Trophoblast cell (in vitro differentiated cells and primary cell): ENCODE results near the gene ZNF337.
"Not testable (repeated sequence)": the region's sequence is repeated elsewhere in the genome, so short reads cannot be mapped to it uniquely, and the experiment has no call there.

Experiments
- DNase-seq, 2 donors: peaks; one replicate each; pipeline ENCODE4 v3.0.0-alpha.2; 2016
- H2AFZ ChIP-seq: 2 replicates; pipeline ENCODE4 v1.6.1; 2013; ENCODE audit warnings: low read length, moderate library complexity, mild to moderate bottlenecking; ENCODE audit not compliant: insufficient read depth, poor library complexity
- H2AK5ac ChIP-seq: 2 replicates; pipeline ENCODE4 v1.6.1; 2013; ENCODE audit warnings: mild to moderate bottlenecking, low read length
- H2BK120ac ChIP-seq: 2 replicates; pipeline ENCODE4 v1.6.1; 2013; ENCODE audit warnings: low read length, mild to moderate bottlenecking, moderate library complexity; ENCODE audit not compliant: insufficient read depth, poor library complexity
- H2BK12ac ChIP-seq: 2 replicates; pipeline ENCODE4 v1.6.1; 2013; ENCODE audit warnings: mild to moderate bottlenecking, low read length, moderate library complexity
- H2BK5ac ChIP-seq: 2 replicates; pipeline ENCODE4 v1.6.1; 2013; ENCODE audit warnings: low read length, low read depth, moderate library complexity, mild to moderate bottlenecking; ENCODE audit not compliant: poor library complexity
- H3K14ac ChIP-seq: 2 replicates; pipeline ENCODE4 v1.6.1; 2013; ENCODE audit warnings: mild to moderate bottlenecking, low read length
- H3K18ac ChIP-seq: 2 replicates; pipeline ENCODE4 v1.6.1; 2013; ENCODE audit warnings: mild to moderate bottlenecking, low read length
- H3K23ac ChIP-seq: 2 replicates; pipeline ENCODE4 v1.6.1; 2013; ENCODE audit warnings: low read length
- H3K27ac ChIP-seq: 2 replicates; pipeline ENCODE4 v1.5.1; 2013; ENCODE audit warnings: low read depth, mild to moderate bottlenecking, inconsistent platforms, low read length, moderate library complexity
- H3K27me3 ChIP-seq: 2 replicates; pipeline ENCODE4 v1.6.1; 2013; ENCODE audit warnings: inconsistent platforms, mild to moderate bottlenecking, low read length, moderate library complexity; ENCODE audit not compliant: insufficient read depth
- H3K36me3 ChIP-seq, 2 experiments: 1 replicate in 1 of 2; 2 replicates in 1 of 2; pipeline ENCODE4 v1.6.1; 2013; ENCODE audit warnings: low read length in 2 of 2, mild to moderate bottlenecking in 2 of 2, moderate library complexity in 1 of 2; ENCODE audit not compliant: insufficient read depth in 2 of 2, control insufficient read depth in 1 of 2
- H3K4ac ChIP-seq: 2 replicates; pipeline ENCODE4 v1.6.1; 2013; ENCODE audit warnings: low read depth, mild to moderate bottlenecking, low read length, moderate library complexity
- H3K4me1 ChIP-seq, 2 experiments: 1 replicate in 1 of 2; 2 replicates in 1 of 2; pipeline ENCODE4 v1.6.1; 2013; ENCODE audit warnings: low read length in 2 of 2, mild to moderate bottlenecking in 2 of 2, moderate library complexity in 1 of 2; ENCODE audit not compliant: insufficient read depth in 2 of 2, control insufficient read depth in 1 of 2
- H3K4me2 ChIP-seq: 2 replicates; pipeline ENCODE4 v1.6.1; 2013; ENCODE audit warnings: inconsistent platforms, mild to moderate bottlenecking, low read length, moderate library complexity
- H3K4me3 ChIP-seq: 2 replicates; pipeline ENCODE4 v1.5.1; 2013; ENCODE audit warnings: mild to moderate bottlenecking, low read depth, low read length, inconsistent platforms
- H3K79me1 ChIP-seq: one replicate; pipeline ENCODE4 v1.6.1; 2013; ENCODE audit warnings: low read length
- H3K79me2 ChIP-seq: 2 replicates; pipeline ENCODE4 v1.6.1; 2013; ENCODE audit warnings: low read length, mild to moderate bottlenecking; ENCODE audit not compliant: control insufficient read depth, insufficient read depth, poor library complexity
- H3K9ac ChIP-seq: 2 replicates; pipeline ENCODE4 v1.6.1; 2013; ENCODE audit warnings: mild to moderate bottlenecking, low read length
- H3K9me3 ChIP-seq: 2 replicates; pipeline ENCODE4 v1.6.1; 2013; ENCODE audit warnings: low read depth, mild to moderate bottlenecking, control low read depth, inconsistent platforms, low read length; ENCODE audit not compliant: insufficient read depth
- H4K12ac ChIP-seq: 2 replicates; pipeline ENCODE4 v1.6.1; 2013; ENCODE audit warnings: low read depth, mild to moderate bottlenecking, low read length, moderate library complexity
- H4K8ac ChIP-seq: 2 replicates; pipeline ENCODE4 v1.6.1; 2013; ENCODE audit warnings: low read depth, mild to moderate bottlenecking, low read length, moderate library complexity
- H4K91ac ChIP-seq: one replicate; pipeline ENCODE4 v1.6.1; 2013; ENCODE audit warnings: low read depth, mild to moderate bottlenecking, low read length, moderate library complexity
- WGBS: extraction: QIAGEN DNeasy Blood & Tissue Kit; methylation state at CpG from one replicate; pipeline ENCODE4 v1.1.7; 2013; ENCODE audit warnings: missing lambda C conversion rate; ENCODE audit not compliant: insufficient read length, insufficient coverage; ENCODE audit errors: extremely low coverage; 5-methylcytosine and 5-hydroxymethylcytosine counted together

Gene ZNF337

GRCh38 chr20:25637247-25637646 is 59.4 kb downstream of the ZNF337 start:
- no peak overlapping the region for H2AFZ ChIP-seq
- H3K9ac ChIP-seq, result no peak overlapping the region
- no peak overlapping the region for H4K8ac ChIP-seq
- H3K18ac ChIP-seq, result no peak overlapping the region
- no peaks in the 10 kb centered on the region for H3K79me1 ChIP-seq
- no peak overlapping the region for H3K4me2 ChIP-seq
- no peak overlapping the region for H2BK12ac ChIP-seq
- DNase-seq, result no peak
- H3K27me3 ChIP-seq, result no peaks in the 10 kb centered on the region
- no peaks in the 10 kb centered on the region for H3K79me2 ChIP-seq
- H4K91ac ChIP-seq, result no peak overlapping the region
- WGBS, result no CpG with 5 or more reads among the region's 2 CpGs
- H2AK5ac ChIP-seq, result no peak overlapping the region
- H4K12ac ChIP-seq, result no peak overlapping the region
- H3K4ac ChIP-seq, result no peak overlapping the region
- H2BK120ac ChIP-seq, result no peak overlapping the region
- H3K27ac ChIP-seq, result no peak overlapping the region
- H3K23ac ChIP-seq, result no peak overlapping the region
- H3K4me3 ChIP-seq, result no peak overlapping the region
- no peaks in the 10 kb centered on the region for H3K36me3 ChIP-seq
- no peaks in the 10 kb centered on the region for H3K9me3 ChIP-seq
- H3K14ac ChIP-seq, result no peak overlapping the region
- H2BK5ac ChIP-seq, result no peak overlapping the region
- H3K4me1 ChIP-seq, result no peaks in the 10 kb centered on the region

- Histone ChIP-seq H3K79me1 (no peaks in the 10 kb centered on the region), H2BK12ac (no peak overlapping the region), H2AFZ (no peak overlapping the region), H3K9ac (no peak overlapping the region), H2AK5ac (no peak overlapping the region), H3K4me1 (no peaks in the 10 kb centered on the region), H3K14ac (no peak overlapping the region), H3K18ac (no peak overlapping the region), H4K8ac (no peak overlapping the region), H4K91ac (no peak overlapping the region), H3K4ac (no peak overlapping the region), H4K12ac (no peak overlapping the region), H2BK5ac (no peak overlapping the region), H3K36me3 (no peaks in the 10 kb centered on the region), H3K4me2 (no peak overlapping the region), H3K27me3 (no peaks in the 10 kb centered on the region), H3K9me3 (no peaks in the 10 kb centered on the region), H3K23ac (no peak overlapping the region), H3K27ac (no peak overlapping the region), H3K4me3 (no peak overlapping the region), H3K79me2 (no peaks in the 10 kb centered on the region), H2BK120ac (no peak overlapping the region)
- DNase-seq, result no peak
- no CpG with 5 or more reads among the region's 5 CpGs for WGBS
Observed at GRCh38 chr20:25632940-25633790, 63.5 kb downstream of the ZNF337 start.

- H4K12ac ChIP-seq, H3K4me2 ChIP-seq, H3K9me3 ChIP-seq, H3K4me3 ChIP-seq, H4K8ac ChIP-seq, DNase-seq, H3K27ac ChIP-seq, H2BK12ac ChIP-seq, H3K4me1 ChIP-seq, H2AK5ac ChIP-seq, H3K79me2 ChIP-seq, H4K91ac ChIP-seq, H3K9ac ChIP-seq, H3K18ac ChIP-seq, H3K14ac ChIP-seq, H3K4ac ChIP-seq, H3K79me1 ChIP-seq, H2BK5ac ChIP-seq, H2AFZ ChIP-seq, H3K23ac ChIP-seq, H2BK120ac ChIP-seq, H3K36me3 ChIP-seq, H3K27me3 ChIP-seq: not testable (repeated sequence)
- WGBS, result no CpG with 5 or more reads among the region's 2 CpGs
Observed at GRCh38 chr20:25630615-25631014, 66.0 kb downstream of the ZNF337 start.

GRCh38 chr20:25629816-25630499 is 66.7 kb downstream of the ZNF337 start:
- no peak overlapping the region for H3K23ac ChIP-seq
- H2BK5ac ChIP-seq, result no peak overlapping the region
- no peak overlapping the region for H4K12ac ChIP-seq
- no peaks in the 10 kb centered on the region for H3K36me3 ChIP-seq
- WGBS, result no CpG with 5 or more reads among the region's 8 CpGs
- H3K4me2 ChIP-seq, result no peak overlapping the region
- H2AFZ ChIP-seq, result no peak overlapping the region
- peaks cover 2% of the 10 kb centered on the region for H3K9me3 ChIP-seq
- H3K14ac ChIP-seq, result no peak overlapping the region
- no peaks in the 10 kb centered on the region for H3K4me1 ChIP-seq
- H3K27me3 ChIP-seq, result no peaks in the 10 kb centered on the region
- no peak overlapping the region for H3K4me3 ChIP-seq
- H2BK12ac ChIP-seq, result no peak overlapping the region
- H3K9ac ChIP-seq, result no peak overlapping the region
- no peak overlapping the region for H4K91ac ChIP-seq
- no peaks in the 10 kb centered on the region for H3K79me2 ChIP-seq
- no peak overlapping the region for H3K4ac ChIP-seq
- no peak overlapping the region for H2AK5ac ChIP-seq
- H3K27ac ChIP-seq, result no peak overlapping the region
- DNase-seq, result no peak
- H4K8ac ChIP-seq, result no peak overlapping the region
- H3K79me1 ChIP-seq, result no peaks in the 10 kb centered on the region
- no peak overlapping the region for H3K18ac ChIP-seq
- H2BK120ac ChIP-seq, result no peak overlapping the region
